NCI-H1048 (cell line): ENCODE data around the gene MPLKIP.
A peak's percentile ranks its signal among the peaks of the same experiment; 100 is the strongest.
"Not testable (repeated sequence)": the region's sequence is repeated elsewhere in the genome, so short reads cannot be mapped to it uniquely, and the experiment has no call there.

Source experiments
- DNase-seq: peaks from one replicate; lab custom pipeline; 2025; lab: John Stamatoyannopoulos, UW

MPLKIP gene

GRCh38 chr7:40134428-40135316 lies at the start of gene MPLKIP, which contains the start of gene SUGCT:
TSS of gene MPLKIP (minus strand) at chr7:40134622. CDS start at chr7:40134567, 55 bp downstream.
TSS of gene SUGCT (plus strand) at chr7:40135005.
- peak; percentile 40 for DNase-seq

- DNase-seq: no peak
Measured at GRCh38 chr7:40182452-40182851, 48.0 kb upstream of the MPLKIP start.

- no peak for DNase-seq
Measured at GRCh38 chr7:40177071-40177470, 42.6 kb upstream of the MPLKIP start.

- no peak for DNase-seq
Measured at GRCh38 chr7:40175725-40176510, 41.5 kb upstream of the MPLKIP start.

GRCh38 chr7:40175256-40175655 lies 40.8 kb upstream of the MPLKIP start:
- DNase-seq: not testable (repeated sequence)

GRCh38 chr7:40173121-40173520 lies 38.7 kb upstream of the MPLKIP start:
- DNase-seq: not testable (repeated sequence)

GRCh38 chr7:40168266-40168665 lies 33.8 kb upstream of the MPLKIP start:
- not testable (repeated sequence) for DNase-seq

GRCh38 chr7:40167291-40167690 lies 32.9 kb upstream of the MPLKIP start:
- DNase-seq: no peak

GRCh38 chr7:40165216-40165615 lies 30.8 kb upstream of the MPLKIP start:
- DNase-seq: no peak

- DNase-seq: no peak
Measured at GRCh38 chr7:40162516-40162915, 28.1 kb upstream of the MPLKIP start.

GRCh38 chr7:40156988-40157387 lies 22.6 kb upstream of the MPLKIP start:
- no peak for DNase-seq

- no peak for DNase-seq
Measured at GRCh38 chr7:40151504-40151903, 17.1 kb upstream of the MPLKIP start.

GRCh38 chr7:40148671-40149070 lies 14.2 kb upstream of the MPLKIP start:
- no peak for DNase-seq

GRCh38 chr7:40148247-40148580 lies 13.8 kb upstream of the MPLKIP start:
- not testable (repeated sequence) for DNase-seq

- no peak for DNase-seq
Measured at GRCh38 chr7:40147371-40148246, 13.2 kb upstream of the MPLKIP start.

GRCh38 chr7:40145596-40146130 lies 11.2 kb upstream of the MPLKIP start:
- not testable (repeated sequence) for DNase-seq

GRCh38 chr7:40141916-40142315 lies 7.5 kb upstream of the MPLKIP start:
- DNase-seq: not testable (repeated sequence)

- not testable (repeated sequence) for DNase-seq
Measured at GRCh38 chr7:40139891-40140290, 5.5 kb upstream of the MPLKIP start.

- no peak for DNase-seq
Measured at GRCh38 chr7:40138973-40139372, 4.6 kb upstream of the MPLKIP start.

- DNase-seq: no peak
Measured at GRCh38 chr7:40137563-40137962, 3.1 kb upstream of the MPLKIP start.

GRCh38 chr7:40135317-40135610 lies 842 bp upstream of the MPLKIP start:
- DNase-seq: no peak
